ENCODE data around the gene P2RY8.

DNA sequence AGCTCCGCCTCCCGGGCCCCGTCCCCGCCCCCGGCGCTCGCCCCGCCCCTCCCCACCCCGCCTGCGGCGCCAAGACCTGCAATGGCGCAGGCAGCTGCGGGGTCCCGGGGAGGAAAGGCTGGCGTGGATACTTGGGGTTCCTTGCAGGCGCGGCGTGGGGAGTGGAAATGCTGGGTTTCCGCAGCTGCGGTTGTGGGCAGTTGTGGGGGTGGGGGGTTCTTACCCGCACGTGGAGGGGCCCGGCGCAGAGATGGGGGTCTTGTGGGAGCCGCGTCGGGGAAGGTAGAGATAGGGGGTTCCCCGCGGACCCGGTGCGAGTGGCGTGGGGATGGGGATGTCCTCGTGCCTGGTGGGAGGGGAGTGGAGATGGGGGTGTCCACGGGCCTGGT is 83.6 kb downstream of the P2RY8 start:
- TF ChIP-seq CTCF (IDR thresholded peaks at IDR 0.05) (no peak), POLR2A (IDR thresholded peaks at IDR 0.05) (peak in 1 of 4 donors; percentile 21)
